Trophoblast cell (in vitro differentiated cells and primary cell): ENCODE data around the gene FOXR1.
"Not testable (repeated sequence)": the region's sequence is repeated elsewhere in the genome, so short reads cannot be mapped to it uniquely, and the experiment has no call there.

Experiments used
- DNase-seq, 2 donors: peaks; one replicate each; pipeline ENCODE4 v3.0.0-alpha.2; 2016
- H2AFZ ChIP-seq: 2 replicates; pipeline ENCODE4 v1.6.1; 2013; ENCODE audit warnings: low read length, moderate library complexity, mild to moderate bottlenecking; ENCODE audit not compliant: insufficient read depth, poor library complexity
- H2AK5ac ChIP-seq: 2 replicates; pipeline ENCODE4 v1.6.1; 2013; ENCODE audit warnings: mild to moderate bottlenecking, low read length
- H2BK120ac ChIP-seq: 2 replicates; pipeline ENCODE4 v1.6.1; 2013; ENCODE audit warnings: low read length, mild to moderate bottlenecking, moderate library complexity; ENCODE audit not compliant: insufficient read depth, poor library complexity
- H2BK12ac ChIP-seq: 2 replicates; pipeline ENCODE4 v1.6.1; 2013; ENCODE audit warnings: mild to moderate bottlenecking, low read length, moderate library complexity
- H2BK5ac ChIP-seq: 2 replicates; pipeline ENCODE4 v1.6.1; 2013; ENCODE audit warnings: low read length, low read depth, moderate library complexity, mild to moderate bottlenecking; ENCODE audit not compliant: poor library complexity
- H3K14ac ChIP-seq: 2 replicates; pipeline ENCODE4 v1.6.1; 2013; ENCODE audit warnings: mild to moderate bottlenecking, low read length
- H3K18ac ChIP-seq: 2 replicates; pipeline ENCODE4 v1.6.1; 2013; ENCODE audit warnings: mild to moderate bottlenecking, low read length
- H3K23ac ChIP-seq: 2 replicates; pipeline ENCODE4 v1.6.1; 2013; ENCODE audit warnings: low read length
- H3K27ac ChIP-seq: 2 replicates; pipeline ENCODE4 v1.5.1; 2013; ENCODE audit warnings: low read depth, mild to moderate bottlenecking, inconsistent platforms, low read length, moderate library complexity
- H3K27me3 ChIP-seq: 2 replicates; pipeline ENCODE4 v1.6.1; 2013; ENCODE audit warnings: inconsistent platforms, mild to moderate bottlenecking, low read length, moderate library complexity; ENCODE audit not compliant: insufficient read depth
- H3K36me3 ChIP-seq, 2 experiments: 1 replicate in 1 of 2; 2 replicates in 1 of 2; pipeline ENCODE4 v1.6.1; 2013; ENCODE audit warnings: low read length in 2 of 2, mild to moderate bottlenecking in 2 of 2, moderate library complexity in 1 of 2; ENCODE audit not compliant: insufficient read depth in 2 of 2, control insufficient read depth in 1 of 2
- H3K4ac ChIP-seq: 2 replicates; pipeline ENCODE4 v1.6.1; 2013; ENCODE audit warnings: low read depth, mild to moderate bottlenecking, low read length, moderate library complexity
- H3K4me1 ChIP-seq, 2 experiments: 1 replicate in 1 of 2; 2 replicates in 1 of 2; pipeline ENCODE4 v1.6.1; 2013; ENCODE audit warnings: low read length in 2 of 2, mild to moderate bottlenecking in 2 of 2, moderate library complexity in 1 of 2; ENCODE audit not compliant: insufficient read depth in 2 of 2, control insufficient read depth in 1 of 2
- H3K4me2 ChIP-seq: 2 replicates; pipeline ENCODE4 v1.6.1; 2013; ENCODE audit warnings: inconsistent platforms, mild to moderate bottlenecking, low read length, moderate library complexity
- H3K4me3 ChIP-seq: 2 replicates; pipeline ENCODE4 v1.5.1; 2013; ENCODE audit warnings: mild to moderate bottlenecking, low read depth, low read length, inconsistent platforms
- H3K79me1 ChIP-seq: one replicate; pipeline ENCODE4 v1.6.1; 2013; ENCODE audit warnings: low read length
- H3K79me2 ChIP-seq: 2 replicates; pipeline ENCODE4 v1.6.1; 2013; ENCODE audit warnings: low read length, mild to moderate bottlenecking; ENCODE audit not compliant: control insufficient read depth, insufficient read depth, poor library complexity
- H3K9ac ChIP-seq: 2 replicates; pipeline ENCODE4 v1.6.1; 2013; ENCODE audit warnings: mild to moderate bottlenecking, low read length
- H3K9me3 ChIP-seq: 2 replicates; pipeline ENCODE4 v1.6.1; 2013; ENCODE audit warnings: low read depth, mild to moderate bottlenecking, control low read depth, inconsistent platforms, low read length; ENCODE audit not compliant: insufficient read depth
- H4K12ac ChIP-seq: 2 replicates; pipeline ENCODE4 v1.6.1; 2013; ENCODE audit warnings: low read depth, mild to moderate bottlenecking, low read length, moderate library complexity
- H4K8ac ChIP-seq: 2 replicates; pipeline ENCODE4 v1.6.1; 2013; ENCODE audit warnings: low read depth, mild to moderate bottlenecking, low read length, moderate library complexity
- H4K91ac ChIP-seq: one replicate; pipeline ENCODE4 v1.6.1; 2013; ENCODE audit warnings: low read depth, mild to moderate bottlenecking, low read length, moderate library complexity
- WGBS: extraction: QIAGEN DNeasy Blood & Tissue Kit; methylation state at CpG from one replicate; pipeline ENCODE4 v1.1.7; 2013; ENCODE audit warnings: missing lambda C conversion rate; ENCODE audit not compliant: insufficient read length, insufficient coverage; ENCODE audit errors: extremely low coverage; 5-methylcytosine and 5-hydroxymethylcytosine counted together

Gene FOXR1

GRCh38 chr11:118961591-118961990 lies 10.0 kb upstream of the FOXR1 start:
- H3K27me3 ChIP-seq: no peaks in the 10 kb centered on the region
- H2BK5ac ChIP-seq: no peak overlapping the region
- no peak overlapping the region for H4K12ac ChIP-seq
- H2BK12ac ChIP-seq: no peak overlapping the region
- no peak overlapping the region for H3K23ac ChIP-seq
- no peak overlapping the region for H3K4me2 ChIP-seq
- no CpG with 5 or more reads among the region's 11 CpGs for WGBS
- no peak overlapping the region for H3K9ac ChIP-seq
- no peak overlapping the region for H3K4me3 ChIP-seq
- no peak overlapping the region for H2AFZ ChIP-seq
- H3K14ac ChIP-seq: no peak overlapping the region
- no peaks in the 10 kb centered on the region for H3K79me2 ChIP-seq
- no peaks in the 10 kb centered on the region for H3K36me3 ChIP-seq
- no peak overlapping the region for H4K91ac ChIP-seq
- H2BK120ac ChIP-seq: no peak overlapping the region
- H3K4me1 ChIP-seq: no peaks in the 10 kb centered on the region
- H3K79me1 ChIP-seq: no peaks in the 10 kb centered on the region
- H4K8ac ChIP-seq: no peak overlapping the region
- H3K27ac ChIP-seq: no peak overlapping the region
- H3K4ac ChIP-seq: no peak overlapping the region
- H3K9me3 ChIP-seq: no peaks in the 10 kb centered on the region
- DNase-seq: no peak
- no peak overlapping the region for H3K18ac ChIP-seq
- H2AK5ac ChIP-seq: no peak overlapping the region

- not testable (repeated sequence) for H2BK12ac ChIP-seq, H3K27me3 ChIP-seq, H3K18ac ChIP-seq, H3K79me2 ChIP-seq, H3K79me1 ChIP-seq, H3K4me2 ChIP-seq, H2AK5ac ChIP-seq, H2AFZ ChIP-seq, H3K23ac ChIP-seq, H2BK5ac ChIP-seq, H3K36me3 ChIP-seq, H4K12ac ChIP-seq, H3K9me3 ChIP-seq, H2BK120ac ChIP-seq, H4K91ac ChIP-seq, H3K4ac ChIP-seq, H3K4me3 ChIP-seq, DNase-seq, H3K9ac ChIP-seq, H3K14ac ChIP-seq, H4K8ac ChIP-seq, H3K27ac ChIP-seq, H3K4me1 ChIP-seq
- WGBS: no CpG with 5 or more reads among the region's 2 CpGs
Measured at GRCh38 chr11:118969508-118969907, 2.1 kb upstream of the FOXR1 start.

GRCh38 chr11:118973985-118974384 lies 2.4 kb downstream of the FOXR1 start:
- Histone ChIP-seq H3K23ac (no peak overlapping the region), H4K91ac (no peak overlapping the region), H2BK12ac (no peak overlapping the region), H3K4me3 (no peak overlapping the region), H3K4me1 (no peaks in the 10 kb centered on the region), H2AK5ac (no peak overlapping the region), H3K27me3 (no peaks in the 10 kb centered on the region), H3K18ac (no peak overlapping the region), H4K12ac (no peak overlapping the region), H3K79me1 (no peaks in the 10 kb centered on the region), H2AFZ (no peak overlapping the region), H3K4ac (no peak overlapping the region), H3K36me3 (no peaks in the 10 kb centered on the region), H3K27ac (no peak overlapping the region), H3K79me2 (no peaks in the 10 kb centered on the region), H3K9ac (no peak overlapping the region), H2BK120ac (no peak overlapping the region), H3K9me3 (peaks cover 2% of the 10 kb centered on the region), H2BK5ac (no peak overlapping the region), H3K4me2 (no peak overlapping the region), H3K14ac (no peak overlapping the region), H4K8ac (no peak overlapping the region)
- DNase-seq: no peak
- no CpG with 5 or more reads among the region's 2 CpGs for WGBS

GRCh38 chr11:118975771-118976709 lies 4.5 kb downstream of the FOXR1 start:
- Histone ChIP-seq H3K18ac (no peak overlapping the region), H4K8ac (no peak overlapping the region), H3K9ac (no peak overlapping the region), H3K4ac (no peak overlapping the region), H4K91ac (no peak overlapping the region), H3K36me3 (no peaks in the 10 kb centered on the region), H3K4me2 (no peak overlapping the region), H3K23ac (no peak overlapping the region), H2AFZ (no peak overlapping the region), H4K12ac (no peak overlapping the region), H2BK12ac (no peak overlapping the region), H3K14ac (no peak overlapping the region), H3K79me1 (no peaks in the 10 kb centered on the region), H3K9me3 (peaks cover 3% of the 10 kb centered on the region), H2AK5ac (no peak overlapping the region), H3K4me3 (no peak overlapping the region), H3K79me2 (no peaks in the 10 kb centered on the region), H3K27me3 (no peaks in the 10 kb centered on the region), H3K4me1 (peaks cover 0 to 2% of the 10 kb centered on the region in 2 experiments), H2BK120ac (no peak overlapping the region), H2BK5ac (no peak overlapping the region), H3K27ac (no peak overlapping the region)
- WGBS: no CpG with 5 or more reads among the region's 15 CpGs
- no peak for DNase-seq
